Calu3 (cell line): ENCODE results near the gene LOXHD1. TPM values are rescaled to one million over a fixed set of nuclear protein-coding genes. Genes with fewer than 3 reads are reported as not detected.

Experiments
- BruUV-seq: library from RNA; stranded (reverse); fragments of 400-500 nt; replicated peaks from 2 replicates; lab custom pipeline; 2021; lab: Mats Ljungman, UMichigan
- CTCF ChIA-PET: fragments of 300-600 bp; sonication (Branson Sonifier 250); formaldehyde crosslinking; loops from one replicate; lab custom pipeline; 2022; ENCODE audit warnings: antibody characterized with exemption; lab: Charles Lee
- DNase-seq: peaks from one replicate; pipeline ENCODE4 v3.0.0; 2022
- H3K27ac Mint-ChIP-seq: one replicate; pipeline ENCODE4 v1.8.0; 2022; ENCODE audit warnings: mixed read lengths; ENCODE audit not compliant: unreplicated experiment
- H3K27me3 Mint-ChIP-seq: one replicate; pipeline ENCODE4 v1.8.0; 2022; ENCODE audit warnings: mixed read lengths; ENCODE audit not compliant: unreplicated experiment
- H3K36me3 Mint-ChIP-seq: one replicate; pipeline ENCODE4 v1.8.0; 2022; ENCODE audit warnings: mild to moderate bottlenecking, moderate library complexity, mixed read lengths; ENCODE audit not compliant: insufficient read depth, unreplicated experiment
- H3K4me1 Mint-ChIP-seq: one replicate; pipeline ENCODE4 v1.8.0; 2022; ENCODE audit warnings: mild to moderate bottlenecking, low read depth, mixed read lengths; ENCODE audit not compliant: unreplicated experiment
- H3K4me3 Mint-ChIP-seq: one replicate; pipeline ENCODE4 v1.8.0; 2022; ENCODE audit warnings: mild to moderate bottlenecking, low read depth, moderate library complexity, mixed read lengths; ENCODE audit not compliant: unreplicated experiment
- H3K9me3 Mint-ChIP-seq: one replicate; pipeline ENCODE4 v1.8.0; 2022; ENCODE audit warnings: low read depth, mixed read lengths; ENCODE audit not compliant: unreplicated experiment
- intact Hi-C: fragments of 100-400 bp; cut with micrococcal nuclease; formaldehyde crosslinking; loops from one replicate; pipeline ENCODE4 v1.10.0; 2022; ENCODE audit not compliant: unreplicated experiment
- total RNA-seq: library from RNA; stranded (reverse); gene quantifications from 2 replicates; pipeline ENCODE4 v1.2.3, GENCODE V29; 2022
- TF ChIP-seq, protein P1 (sequence below): fragments of 200-600 bp; IDR thresholded peaks from one replicate; pipeline ENCODE4 v1.8.0; 2022; ENCODE audit warnings: antibody characterized with exemption; ENCODE audit not compliant: unreplicated experiment

The LOXHD1 gene
- total RNA-seq, 1 experiment from 2014 or later = not detected

GRCh38 chr18:46448347-46448746 is 208.7 kb downstream of the LOXHD1 start:
- no peak overlapping the region for H3K4me3 Mint-ChIP-seq
- H3K9me3 Mint-ChIP-seq = no peaks in the 10 kb centered on the region
- CTCF ChIA-PET = interaction anchor here (0.6 to 0.7 kb wide), 2 partner anchors 69 to 260 kb away, joined by 3 read pairs; no protein-coding TSS in a partner anchor
- no peaks in the 10 kb centered on the region for H3K36me3 Mint-ChIP-seq
- TF ChIP-seq, protein P1, sequence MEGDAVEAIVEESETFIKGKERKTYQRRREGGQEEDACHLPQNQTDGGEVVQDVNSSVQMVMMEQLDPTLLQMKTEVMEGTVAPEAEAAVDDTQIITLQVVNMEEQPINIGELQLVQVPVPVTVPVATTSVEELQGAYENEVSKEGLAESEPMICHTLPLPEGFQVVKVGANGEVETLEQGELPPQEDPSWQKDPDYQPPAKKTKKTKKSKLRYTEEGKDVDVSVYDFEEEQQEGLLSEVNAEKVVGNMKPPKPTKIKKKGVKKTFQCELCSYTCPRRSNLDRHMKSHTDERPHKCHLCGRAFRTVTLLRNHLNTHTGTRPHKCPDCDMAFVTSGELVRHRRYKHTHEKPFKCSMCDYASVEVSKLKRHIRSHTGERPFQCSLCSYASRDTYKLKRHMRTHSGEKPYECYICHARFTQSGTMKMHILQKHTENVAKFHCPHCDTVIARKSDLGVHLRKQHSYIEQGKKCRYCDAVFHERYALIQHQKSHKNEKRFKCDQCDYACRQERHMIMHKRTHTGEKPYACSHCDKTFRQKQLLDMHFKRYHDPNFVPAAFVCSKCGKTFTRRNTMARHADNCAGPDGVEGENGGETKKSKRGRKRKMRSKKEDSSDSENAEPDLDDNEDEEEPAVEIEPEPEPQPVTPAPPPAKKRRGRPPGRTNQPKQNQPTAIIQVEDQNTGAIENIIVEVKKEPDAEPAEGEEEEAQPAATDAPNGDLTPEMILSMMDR = no peak
- H3K27me3 Mint-ChIP-seq = peaks cover 67% of the 10 kb centered on the region
- no peaks in the 10 kb centered on the region for H3K4me1 Mint-ChIP-seq
- no peak overlapping the region for H3K27ac Mint-ChIP-seq
- BruUV-seq = no TSS peak
- intact Hi-C loops = no loop called here
- no peak for DNase-seq

DNA sequence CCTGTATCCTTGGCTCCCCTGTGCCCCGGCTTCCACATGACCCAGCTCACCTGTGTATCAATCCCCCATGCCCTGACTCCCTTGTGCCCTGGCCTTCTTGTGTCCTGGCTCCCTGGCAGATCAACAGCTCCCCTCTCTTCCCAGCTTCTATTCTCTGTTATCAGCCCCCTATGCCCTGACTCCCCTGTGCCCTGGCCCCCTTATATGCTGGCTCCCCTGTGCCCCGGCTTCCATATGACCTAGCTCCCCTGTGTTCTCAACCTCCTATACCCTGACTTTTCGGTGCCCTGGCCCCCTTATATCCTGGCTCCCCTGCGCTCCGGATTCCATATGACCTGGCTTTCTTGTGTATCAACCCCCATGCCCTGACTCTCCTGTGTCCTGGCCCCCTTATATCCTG is 209.2 kb downstream of the LOXHD1 start:
- BruUV-seq = no TSS peak
- Mint-ChIP-seq H3K36me3 (no peaks in the 10 kb centered on the region), H3K27ac (no peak overlapping the region), H3K4me3 (no peak overlapping the region), H3K4me1 (no peaks in the 10 kb centered on the region), H3K27me3 (peaks cover 68% of the 10 kb centered on the region), H3K9me3 (no peaks in the 10 kb centered on the region)
- DNase-seq = no peak
- TF ChIP-seq, protein P1 = no peak
- CTCF ChIA-PET = interaction anchor here (0.7 kb wide), 1 partner anchor 70 kb away, joined by 3 read pairs; no protein-coding TSS in a partner anchor
- intact Hi-C loops = no loop called here

- no peak for DNase-seq
- intact Hi-C loops = no loop called here
- H3K4me3 Mint-ChIP-seq = no peak overlapping the region
- no peaks in the 10 kb centered on the region for H3K36me3 Mint-ChIP-seq
- no peaks in the 10 kb centered on the region for H3K9me3 Mint-ChIP-seq
- CTCF ChIA-PET = no interaction called here
- TF ChIP-seq, protein P1 = no peak
- H3K27ac Mint-ChIP-seq = no peak overlapping the region
- BruUV-seq = no TSS peak
- H3K4me1 Mint-ChIP-seq = no peaks in the 10 kb centered on the region
- peaks cover 68% of the 10 kb centered on the region for H3K27me3 Mint-ChIP-seq
Measured at GRCh38 chr18:46447323-46447722, 209.7 kb downstream of the LOXHD1 start.

DNA sequence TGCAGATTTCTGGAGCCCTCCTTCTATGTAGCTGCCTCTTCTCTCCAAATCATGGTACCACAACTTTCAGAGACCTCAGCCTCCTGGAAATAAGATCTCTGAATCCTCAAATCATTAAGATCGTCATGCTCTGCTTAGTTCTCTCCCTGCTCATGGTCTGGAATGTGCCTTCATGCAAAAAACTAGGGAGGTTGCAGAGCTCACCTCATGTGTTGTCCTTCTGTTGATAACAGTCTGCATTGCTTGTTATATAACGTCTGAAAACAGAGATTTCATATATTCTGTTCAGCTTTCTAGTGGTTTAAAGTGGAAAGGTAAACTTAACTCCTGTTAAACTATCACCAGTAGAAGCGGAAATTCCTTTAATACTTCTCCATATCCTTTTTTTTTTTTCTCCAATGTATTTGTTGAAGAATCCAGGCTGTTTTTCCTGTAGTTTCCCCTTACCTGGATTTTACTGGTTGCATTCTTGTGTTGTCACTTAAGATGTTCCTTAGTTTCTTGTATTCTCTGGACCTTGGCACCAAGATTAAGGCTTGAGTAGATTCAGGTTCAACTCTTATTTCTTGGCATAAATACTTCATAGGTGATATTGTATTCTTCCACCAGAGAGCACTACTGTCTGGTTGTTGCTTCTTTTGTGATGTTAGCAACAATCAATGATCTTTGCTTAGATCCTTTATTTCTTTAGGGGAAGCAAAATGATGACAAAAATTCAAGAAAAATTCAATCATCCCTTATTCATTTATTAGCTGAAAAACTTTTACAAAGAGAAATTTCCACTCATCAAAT is 211.3 kb downstream of the LOXHD1 start:
- H3K27ac Mint-ChIP-seq = no peak overlapping the region
- CTCF ChIA-PET = interaction anchor here (0.6 kb wide), 1 partner anchor 46 kb away, joined by 3 read pairs; no protein-coding TSS in a partner anchor
- no peak overlapping the region for H3K4me3 Mint-ChIP-seq
- no peaks in the 10 kb centered on the region for H3K4me1 Mint-ChIP-seq
- no TSS peak for BruUV-seq
- TF ChIP-seq, protein P1 = no peak
- intact Hi-C loops = no loop called here
- no peaks in the 10 kb centered on the region for H3K9me3 Mint-ChIP-seq
- peaks cover 68% of the 10 kb centered on the region for H3K27me3 Mint-ChIP-seq
- no peaks in the 10 kb centered on the region for H3K36me3 Mint-ChIP-seq
- no peak for DNase-seq
